Measurements from ENCODE around the gene NIT1.
"Not testable (repeated sequence)": the region's sequence is repeated elsewhere in the genome, so short reads cannot be mapped to it uniquely, and the experiment has no call there.

NIT1 gene

DNA sequence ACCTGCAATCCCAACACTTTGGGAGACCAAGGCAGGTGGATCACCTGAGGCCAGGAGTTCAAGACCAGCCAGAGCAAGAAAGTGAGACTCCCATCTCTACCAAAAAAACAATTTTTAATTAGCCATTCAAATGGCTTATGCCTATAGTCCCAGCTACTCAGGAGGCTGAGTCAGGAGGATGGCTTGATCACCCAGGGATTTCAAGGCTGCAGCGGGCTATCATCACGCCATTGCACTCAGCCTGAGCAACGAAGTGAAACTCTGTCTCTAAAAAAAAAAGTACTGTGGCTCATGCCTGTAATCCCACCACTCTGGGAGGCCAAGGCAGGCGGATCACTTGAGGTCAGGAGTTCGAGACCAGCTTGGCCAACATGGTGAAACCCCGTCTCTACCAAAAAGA, 1.9 kb upstream of the NIT1 start:
- not testable (repeated sequence) for DNase-seq

GRCh38 chr1:161119092-161119903, 1.4 kb downstream of the NIT1 start:
- DNase-seq = peak; percentile 84

GRCh38 chr1:161121042-161121650, 3.2 kb downstream of the NIT1 start:
- DNase-seq = no peak

DNA sequence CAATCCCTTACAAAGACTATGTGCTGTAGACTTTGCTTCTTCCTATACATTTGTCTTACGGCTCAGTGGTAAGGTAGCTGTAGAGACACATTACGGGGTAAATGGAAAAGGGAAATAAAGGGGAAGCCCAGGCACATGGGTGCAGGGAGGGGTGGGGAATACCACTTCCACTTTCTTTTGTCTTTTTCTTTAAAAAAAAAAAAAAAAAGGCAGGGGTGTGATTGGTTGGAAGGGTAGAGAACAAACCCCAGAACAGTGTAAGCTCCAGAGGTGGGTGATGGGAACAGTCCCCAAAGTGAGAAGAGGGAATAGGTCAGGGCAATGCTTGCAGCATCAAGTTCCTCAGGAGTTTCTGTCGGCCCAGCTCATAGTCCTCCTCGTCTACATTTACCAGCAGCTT, 3.9 kb downstream of the NIT1 start:
- DNase-seq = no peak

DNA sequence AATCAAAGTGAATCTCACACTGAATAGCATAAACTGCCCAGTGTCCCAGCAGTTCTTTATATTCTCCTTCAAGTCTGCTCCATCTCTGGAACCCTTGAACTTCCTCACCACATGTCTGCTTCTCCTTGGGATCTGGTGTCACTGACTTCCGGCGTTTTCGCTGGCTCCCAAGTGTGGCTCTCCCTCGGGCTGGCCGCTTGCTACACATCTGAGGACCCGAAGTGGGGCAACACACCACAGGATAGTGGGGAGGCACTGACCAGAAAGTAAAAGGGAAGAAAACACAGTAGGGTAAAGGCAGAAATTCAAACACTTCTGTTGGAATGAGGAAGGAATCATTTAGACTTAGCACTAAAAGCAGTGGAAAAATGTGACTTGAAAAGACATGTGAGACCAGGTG, 5.1 kb downstream of the NIT1 start:
- no peak for DNase-seq

DNA sequence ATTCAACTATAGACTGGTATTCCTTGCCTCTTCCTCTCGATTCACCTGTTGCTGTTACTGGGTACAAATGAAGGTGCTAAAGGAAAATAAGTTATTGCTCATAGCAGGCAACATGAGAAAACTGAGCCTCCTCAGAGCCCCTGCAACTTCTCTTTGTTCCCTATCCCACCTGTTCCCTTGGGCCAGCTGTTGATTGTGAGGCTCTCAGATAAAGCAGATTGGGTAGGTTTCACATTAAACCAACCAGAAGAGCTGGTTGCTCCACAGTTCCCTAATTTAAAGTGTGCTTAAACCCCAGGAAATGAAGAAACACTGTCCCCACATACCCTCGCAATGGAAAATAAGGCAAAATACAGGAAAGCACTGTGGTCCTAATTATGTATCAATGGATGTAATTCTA, 9.7 kb downstream of the NIT1 start:
- no peak for DNase-seq

DNA sequence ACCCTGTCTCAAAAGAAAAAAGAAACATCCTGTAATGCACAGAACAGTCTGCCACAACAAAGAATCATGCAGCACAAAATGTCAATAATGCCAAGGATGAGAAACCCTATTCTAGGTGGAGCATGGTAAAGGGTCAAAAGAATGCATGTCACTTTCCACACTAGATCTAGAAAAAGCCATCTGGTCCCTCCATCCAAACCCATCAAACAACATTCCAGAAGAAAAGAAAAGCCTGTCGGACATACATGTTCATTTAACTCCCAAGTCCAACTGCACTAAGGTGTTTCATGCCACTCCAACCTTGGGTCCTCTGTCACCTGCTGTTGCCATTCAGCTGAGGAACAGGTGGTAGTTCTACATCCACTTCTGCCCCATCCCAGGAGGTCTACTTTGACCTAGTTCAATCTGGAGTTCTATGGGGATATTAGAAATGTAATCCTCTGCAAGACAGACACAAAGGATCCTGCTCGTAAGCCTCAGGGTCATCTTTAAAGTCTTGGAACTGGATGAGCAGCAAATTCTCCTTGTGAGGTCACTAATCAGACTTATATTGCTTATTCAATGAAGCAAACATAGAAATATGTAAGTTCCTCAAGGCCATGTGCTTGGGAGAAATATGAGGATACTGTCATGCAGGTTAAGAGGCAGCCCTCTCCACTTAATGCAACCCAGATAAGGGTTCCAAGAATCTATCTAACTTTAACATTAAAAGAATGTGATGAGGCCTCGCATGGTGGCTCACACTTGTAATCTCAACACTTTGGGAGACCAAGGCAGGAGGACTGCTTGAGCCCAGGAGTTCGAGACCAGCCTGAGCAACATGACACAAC, 10.9 kb downstream of the NIT1 start:
- peak; percentile 33 for DNase-seq

DNA sequence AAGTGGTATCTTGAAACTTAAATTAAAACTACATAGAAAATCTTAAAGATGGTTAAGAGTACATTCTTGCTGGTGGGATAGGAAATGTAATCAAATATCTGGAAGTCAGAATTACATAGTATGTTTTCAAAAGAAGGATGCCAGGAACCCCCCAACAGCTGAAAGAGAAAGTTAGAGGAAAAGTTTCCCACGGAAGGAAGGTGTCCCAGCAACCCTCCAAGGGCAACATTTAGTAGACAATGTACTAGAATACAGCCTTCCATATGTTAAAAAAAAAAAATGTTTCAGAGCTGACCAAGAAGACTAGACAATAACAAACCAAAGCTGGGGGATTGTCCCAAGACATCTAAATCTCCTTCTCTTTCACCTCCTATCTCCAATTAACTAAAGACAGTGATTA, 12.4 kb downstream of the NIT1 start:
- no peak for DNase-seq

DNA sequence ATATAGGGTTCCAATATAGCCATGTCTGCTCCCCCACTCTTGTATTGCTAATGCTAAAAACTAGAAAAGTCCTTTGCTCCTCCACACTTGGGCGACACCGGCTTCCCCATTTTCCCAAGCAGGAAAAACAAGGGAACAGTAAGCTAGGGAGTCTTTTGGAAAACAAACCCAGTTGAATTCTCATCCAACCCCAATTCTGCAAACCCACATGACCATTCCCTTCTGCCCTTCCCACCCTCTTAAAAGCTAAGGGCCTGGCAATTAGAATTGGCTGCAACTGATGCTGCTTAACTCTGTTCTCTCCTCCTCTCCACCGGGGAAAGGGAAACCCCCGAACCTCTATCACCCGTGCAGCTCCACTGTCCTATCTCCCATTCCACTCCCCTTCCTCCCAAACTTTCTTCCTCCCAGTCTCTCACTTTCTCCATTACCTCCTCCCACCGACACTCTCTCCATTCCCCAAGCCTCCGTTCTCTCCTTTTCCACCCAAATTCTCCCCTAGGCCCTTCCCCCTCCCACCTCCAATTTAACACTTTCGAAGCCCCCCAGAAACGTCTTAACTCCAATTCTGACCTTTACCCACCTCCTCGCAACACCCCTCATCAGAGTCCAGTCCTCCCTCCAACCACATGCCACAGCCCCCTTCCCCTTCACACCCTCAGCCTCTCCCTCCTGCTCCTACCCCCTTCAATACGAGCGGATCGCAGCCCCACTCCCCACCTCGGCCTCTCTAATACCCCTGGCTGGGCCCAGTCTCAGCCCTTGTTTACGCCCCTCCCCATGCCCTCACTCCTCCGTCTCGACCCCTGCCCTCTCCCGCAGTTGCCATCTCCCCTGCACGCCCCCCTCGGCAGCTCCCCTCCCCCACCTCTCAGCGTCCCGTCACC, 13.9 kb downstream of the NIT1 start:
- DNase-seq = peak; percentile 25

DNA sequence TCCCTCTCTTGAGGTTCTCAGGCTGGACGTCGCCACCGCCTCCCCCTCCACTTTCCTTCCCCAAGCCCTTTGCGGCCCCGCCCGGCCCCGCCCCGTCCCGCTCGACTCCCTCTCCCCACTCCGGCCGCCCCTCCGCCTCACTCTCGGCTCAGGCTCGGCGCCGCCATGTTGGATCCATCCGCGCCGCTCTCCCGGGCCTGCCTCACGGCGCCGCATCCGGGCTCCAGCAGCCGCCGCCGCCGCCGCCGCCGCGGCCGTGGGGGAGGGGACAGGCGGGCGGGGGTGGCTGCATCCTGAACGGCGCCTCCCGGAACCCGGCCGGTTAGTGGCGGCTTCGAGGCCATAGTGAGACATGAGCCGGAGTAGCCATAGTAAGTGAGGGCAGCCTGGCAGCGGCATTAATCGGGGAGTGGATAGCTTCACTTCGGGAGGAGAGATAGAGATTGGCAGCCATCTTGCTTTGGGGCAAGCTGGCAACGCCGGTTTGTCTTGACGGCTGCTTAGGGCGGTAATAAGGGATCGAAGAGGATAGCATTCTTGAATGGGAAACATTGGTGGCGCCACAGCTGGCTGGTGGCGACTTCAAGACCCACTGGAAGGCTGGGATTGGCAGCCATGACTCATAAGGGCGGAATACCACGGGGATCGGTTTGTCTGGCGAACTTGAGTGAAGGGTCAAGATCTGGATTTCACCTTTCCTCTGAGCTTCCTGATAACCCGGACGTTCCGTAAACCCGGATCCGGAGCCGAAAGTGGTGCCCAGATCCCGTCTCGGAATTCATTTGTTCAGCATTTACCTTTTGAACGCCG, 14.7 kb downstream of the NIT1 start, which contains the start of gene DEDD:
Gene DEDD, minus strand, starts transcription at position 258 of the 810 bp plus-strand sequence. CDS start 8,205 bp downstream, outside the sequence.
- DNase-seq = peak; percentile 99

DNA sequence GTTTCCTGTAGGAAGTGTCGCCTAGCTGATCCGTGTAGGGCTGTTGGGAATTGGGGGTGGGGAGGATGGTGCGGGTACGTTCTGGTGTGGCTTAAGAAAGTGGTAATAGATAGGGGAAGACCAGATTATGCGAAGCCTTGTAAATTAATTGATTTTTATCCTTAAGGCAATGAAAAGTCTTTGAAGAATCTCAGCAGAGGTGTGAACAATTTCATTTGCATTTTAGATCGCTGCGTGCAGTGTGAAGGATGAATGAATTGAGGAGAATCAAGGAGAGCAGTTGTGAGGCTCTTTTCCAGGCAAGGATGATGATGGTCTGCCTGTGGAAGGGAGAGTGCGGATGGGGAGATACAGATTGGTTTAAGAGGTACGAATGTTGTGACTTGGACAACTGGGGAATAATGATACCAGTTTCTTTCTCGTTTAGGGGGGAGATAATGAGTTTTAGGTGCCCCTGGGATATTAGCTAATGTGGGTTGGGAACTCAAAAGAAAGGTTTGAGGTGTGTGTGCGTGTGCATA, 15.4 kb downstream of the NIT1 start:
- DNase-seq = no peak

DNA sequence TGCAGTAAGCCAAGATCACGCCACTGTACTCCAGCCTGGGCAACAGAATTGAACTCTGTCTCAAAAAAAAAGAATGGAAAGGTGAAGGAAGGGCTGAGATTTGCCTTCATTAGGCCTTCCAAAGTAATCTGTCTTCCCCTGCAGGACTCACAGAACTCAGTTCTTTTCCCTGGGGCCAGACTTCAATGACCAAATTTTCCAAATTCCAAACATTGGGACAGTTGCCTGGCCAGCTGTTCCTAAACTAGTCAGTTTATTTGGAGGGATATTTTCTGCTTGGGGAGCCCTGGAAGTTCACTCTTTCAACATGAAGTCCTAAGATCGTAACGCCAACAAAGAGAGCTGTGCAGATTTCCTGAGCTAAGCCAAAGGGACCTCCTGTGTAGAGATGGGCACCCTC, 20.0 kb downstream of the NIT1 start:
- DNase-seq = no peak

DNA sequence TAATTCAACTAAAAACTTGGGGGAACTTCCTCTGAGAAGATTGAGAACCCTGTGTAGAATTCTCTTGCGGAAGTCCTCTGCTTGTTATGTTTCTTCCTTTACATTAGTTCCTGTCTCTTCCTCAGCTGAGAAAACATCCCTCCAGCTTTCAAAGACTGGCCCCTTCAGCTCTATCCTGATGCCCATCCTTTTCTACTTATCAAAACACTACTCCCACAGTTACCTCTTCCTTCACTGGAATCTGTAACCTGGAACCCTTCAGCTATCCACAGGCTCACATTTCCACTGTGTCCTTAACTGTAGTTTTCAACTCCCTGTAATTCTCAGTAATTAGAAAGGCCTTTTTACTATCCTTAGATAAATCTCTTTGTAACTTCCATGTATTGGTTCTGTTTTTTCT, 20.5 kb downstream of the NIT1 start:
- no peak for DNase-seq

GRCh38 chr1:161139766-161140165, 21.9 kb downstream of the NIT1 start:
- peak; percentile 76 for DNase-seq

- no peak for DNase-seq
Observed at GRCh38 chr1:161140755-161141400, 23.0 kb downstream of the NIT1 start.

GRCh38 chr1:161145832-161146231, 27.9 kb downstream of the NIT1 start:
- no peak for DNase-seq

DNA sequence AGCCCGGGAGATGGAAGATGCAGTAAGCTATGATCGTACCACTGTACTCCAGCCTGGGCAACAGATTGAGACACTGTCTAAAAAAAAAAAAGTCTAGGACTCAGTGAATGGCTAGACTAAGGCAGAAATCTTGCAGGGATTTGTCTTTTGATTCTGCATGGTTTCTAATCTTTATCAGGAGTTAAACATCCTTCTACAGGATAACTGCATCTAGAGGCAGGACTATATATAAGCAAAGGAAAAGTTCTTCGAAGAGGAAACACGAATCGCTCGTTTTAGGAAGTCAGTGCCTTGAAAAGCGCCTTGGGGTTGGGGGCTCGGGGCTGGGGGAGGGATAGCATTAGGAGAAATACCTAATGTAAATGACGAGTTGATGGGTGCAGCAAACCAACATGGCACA, 35.3 kb downstream of the NIT1 start:
- no peak for DNase-seq

DNA sequence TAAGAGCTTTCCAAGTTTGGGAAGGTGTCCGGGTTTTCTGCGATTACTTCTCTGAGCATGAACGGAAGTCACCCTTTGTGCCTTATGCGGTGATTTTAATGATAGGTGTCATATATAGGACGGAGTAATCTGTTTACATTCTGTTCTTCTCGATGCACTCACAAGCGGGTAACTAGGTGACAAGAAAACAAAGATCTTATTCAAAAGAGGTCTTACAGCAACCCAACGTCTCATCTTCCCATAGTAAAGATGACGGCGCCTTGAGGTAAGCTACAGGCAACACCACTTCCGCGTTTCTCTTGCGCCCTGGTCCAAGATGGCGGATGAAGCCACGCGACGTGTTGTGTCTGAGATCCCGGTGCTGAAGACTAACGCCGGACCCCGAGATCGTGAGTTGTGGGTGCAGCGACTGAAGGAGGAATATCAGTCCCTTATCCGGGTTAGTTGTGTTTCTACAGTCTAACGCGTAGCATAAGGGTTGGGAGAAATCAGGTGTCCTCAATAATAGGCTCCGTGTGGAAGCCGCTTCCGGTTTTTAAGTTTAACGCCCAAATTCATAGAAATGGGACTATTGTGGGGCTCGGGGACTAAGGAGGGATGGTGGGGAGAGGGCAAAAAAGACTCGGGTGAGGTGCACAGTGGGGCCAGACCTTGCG, 35.9 kb downstream of the NIT1 start, which contains the start of gene UFC1:
Gene UFC1, plus strand, starts transcription at position 297 of the 656 bp plus-strand sequence. Its CDS starts 20 bp downstream, at position 317.
- peak; percentile 94 for DNase-seq

- DNase-seq = no peak
Observed at GRCh38 chr1:161157867-161158266, 40.0 kb downstream of the NIT1 start.

Measured in hematopoietic multipotent progenitor cell treated with erythropoietin and hydrocortisone succinate and interleukin-3 and kit ligand, for 8 days (in vitro differentiated cells).